Measurements from ENCODE around the gene RHD.
A peak's percentile ranks its signal among the peaks of the same experiment; 100 is the strongest.
"Not testable (repeated sequence)": the region's sequence is repeated elsewhere in the genome, so short reads cannot be mapped to it uniquely, and the experiment has no call there.

Gene RHD

DNA sequence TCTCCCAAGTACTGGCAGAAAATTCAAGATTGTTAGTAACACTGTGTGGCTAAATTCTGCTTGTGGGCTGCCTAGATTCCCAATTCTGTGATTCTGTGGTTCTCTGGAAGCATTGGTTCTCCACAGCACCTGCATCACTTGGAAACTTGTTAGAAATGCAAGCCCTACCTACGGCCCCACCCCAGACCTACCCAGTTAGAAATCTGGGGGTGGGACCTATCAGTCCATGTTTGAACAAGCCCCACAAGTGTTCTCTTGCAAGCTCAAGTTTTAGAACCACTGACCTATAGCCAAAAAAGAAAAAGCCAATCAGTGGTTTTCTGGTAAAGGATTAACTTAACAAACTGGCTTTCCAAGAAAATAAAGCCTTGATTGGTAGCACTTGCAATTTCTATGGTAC, 35.9 kb downstream of the RHD start:
- DNase-seq (ENCODE audit: low read depth); H3K4me3 ChIP-seq (ENCODE audit: control insufficient read depth, low read depth, low read length): not testable (repeated sequence)

DNA sequence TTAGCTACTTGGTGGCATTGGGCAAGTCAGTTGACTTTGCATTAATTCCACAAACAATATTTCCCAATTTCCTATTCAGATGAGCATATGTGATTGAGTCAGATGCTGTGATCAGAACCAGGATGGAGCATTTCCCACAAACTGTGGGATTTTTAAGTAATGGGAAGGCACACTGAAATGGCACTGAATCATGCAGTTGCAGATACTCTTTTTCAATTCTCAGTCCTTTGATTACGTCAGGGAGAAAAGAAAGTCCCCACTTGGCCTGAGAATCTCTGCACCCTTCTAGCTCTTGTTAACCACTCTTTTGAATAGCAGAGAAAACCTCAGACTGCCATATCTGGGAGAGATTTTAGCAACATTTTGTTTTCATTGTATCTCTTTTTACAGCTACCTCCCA, 36.8 kb downstream of the RHD start:
- peak; percentile 73 for DNase-seq (ENCODE audit: low read depth)
- not testable (repeated sequence) for H3K4me3 ChIP-seq (ENCODE audit: control insufficient read depth, low read depth, low read length)

- DNase-seq (ENCODE audit: low read depth); H3K4me3 ChIP-seq (ENCODE audit: control insufficient read depth, low read depth, low read length): not testable (repeated sequence)
Measured at GRCh38 chr1:25309486-25309885, 37.2 kb downstream of the RHD start.

DNA sequence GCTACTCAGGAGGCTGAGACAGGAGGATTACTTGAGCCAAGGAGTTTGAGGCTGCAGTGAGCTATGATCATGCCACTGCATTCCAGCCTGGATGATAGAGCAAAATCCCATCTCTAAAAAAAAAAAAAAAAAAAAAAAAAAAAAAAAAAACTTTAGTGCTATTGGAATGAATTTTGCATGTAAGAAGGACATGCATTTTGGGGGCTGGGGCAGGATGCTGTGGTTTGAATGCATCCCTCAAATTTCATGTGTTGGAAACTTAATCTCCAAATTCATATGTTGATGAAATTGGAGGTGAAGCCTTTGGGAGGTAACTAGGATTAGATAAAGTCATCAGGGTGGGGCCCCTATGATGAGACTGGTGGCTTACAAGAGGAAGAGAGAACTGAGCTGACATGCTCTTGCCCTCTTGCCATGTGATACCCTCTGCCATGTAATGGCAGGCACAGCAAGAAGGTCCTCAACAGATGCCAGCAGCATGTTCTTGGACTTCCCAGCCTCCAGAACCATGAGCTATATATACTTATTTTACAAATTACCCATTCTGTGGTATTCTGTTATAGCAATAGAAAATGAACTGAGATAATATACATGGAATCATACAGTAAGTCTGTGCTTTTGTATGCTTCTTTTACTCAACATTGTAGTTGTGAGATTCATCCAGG, 40.6 kb downstream of the RHD start:
- H3K4me3 ChIP-seq (ENCODE audit: control insufficient read depth, low read depth, low read length); DNase-seq (ENCODE audit: low read depth): not testable (repeated sequence)

GRCh38 chr1:25320314-25320938, 48.1 kb downstream of the RHD start:
- H3K4me3 ChIP-seq (ENCODE audit: control insufficient read depth, low read depth, low read length): not testable (repeated sequence)
- peak; percentile 79 for DNase-seq (ENCODE audit: low read depth)

DNA sequence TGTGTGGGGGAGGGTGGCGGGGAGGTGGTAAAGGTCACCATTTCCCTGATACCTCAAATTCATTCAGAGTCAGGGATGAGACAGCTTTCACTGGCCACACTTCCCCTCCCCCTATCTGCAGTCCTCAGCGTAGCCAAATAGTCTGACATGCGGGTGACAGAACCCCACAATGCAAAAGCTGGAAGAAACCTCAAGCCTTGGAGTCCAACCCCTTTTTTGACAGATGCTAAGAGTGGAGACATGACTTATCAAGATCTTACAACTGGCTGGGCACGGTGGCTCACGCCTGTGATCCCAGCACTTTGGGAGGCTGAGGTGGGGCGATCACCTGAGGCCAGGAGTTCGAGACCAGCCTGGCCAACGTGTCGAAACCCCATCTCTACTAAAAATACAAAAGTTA, 49.8 kb downstream of the RHD start:
- DNase-seq (ENCODE audit: low read depth): not testable (repeated sequence)

DNA sequence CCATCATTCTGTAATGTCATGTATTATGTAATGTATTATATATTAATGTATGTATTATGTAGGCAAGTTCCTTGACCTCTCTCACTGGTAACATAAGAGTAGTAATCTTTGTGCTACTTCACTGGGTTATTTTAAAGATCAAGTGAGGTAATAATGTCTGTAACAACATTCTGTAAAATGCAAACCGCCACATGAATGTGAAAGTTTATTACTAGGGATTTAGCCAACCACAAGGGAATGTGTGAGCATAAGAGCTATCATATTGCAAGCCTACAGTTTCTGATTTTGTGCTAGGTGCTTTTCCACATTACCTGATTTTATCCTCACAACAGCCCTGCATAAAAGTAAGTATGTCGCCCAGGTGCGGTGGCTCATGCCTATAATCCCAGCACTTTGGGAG, 52.1 kb downstream of the RHD start:
- H3K4me3 ChIP-seq (ENCODE audit: control insufficient read depth, low read depth, low read length); DNase-seq (ENCODE audit: low read depth): not testable (repeated sequence)

More for the DNA sequence above, 49.8 kb downstream of the RHD start:
- not testable (repeated sequence) for H3K4me3 ChIP-seq (ENCODE audit: control insufficient read depth, low read depth, low read length)

DNA sequence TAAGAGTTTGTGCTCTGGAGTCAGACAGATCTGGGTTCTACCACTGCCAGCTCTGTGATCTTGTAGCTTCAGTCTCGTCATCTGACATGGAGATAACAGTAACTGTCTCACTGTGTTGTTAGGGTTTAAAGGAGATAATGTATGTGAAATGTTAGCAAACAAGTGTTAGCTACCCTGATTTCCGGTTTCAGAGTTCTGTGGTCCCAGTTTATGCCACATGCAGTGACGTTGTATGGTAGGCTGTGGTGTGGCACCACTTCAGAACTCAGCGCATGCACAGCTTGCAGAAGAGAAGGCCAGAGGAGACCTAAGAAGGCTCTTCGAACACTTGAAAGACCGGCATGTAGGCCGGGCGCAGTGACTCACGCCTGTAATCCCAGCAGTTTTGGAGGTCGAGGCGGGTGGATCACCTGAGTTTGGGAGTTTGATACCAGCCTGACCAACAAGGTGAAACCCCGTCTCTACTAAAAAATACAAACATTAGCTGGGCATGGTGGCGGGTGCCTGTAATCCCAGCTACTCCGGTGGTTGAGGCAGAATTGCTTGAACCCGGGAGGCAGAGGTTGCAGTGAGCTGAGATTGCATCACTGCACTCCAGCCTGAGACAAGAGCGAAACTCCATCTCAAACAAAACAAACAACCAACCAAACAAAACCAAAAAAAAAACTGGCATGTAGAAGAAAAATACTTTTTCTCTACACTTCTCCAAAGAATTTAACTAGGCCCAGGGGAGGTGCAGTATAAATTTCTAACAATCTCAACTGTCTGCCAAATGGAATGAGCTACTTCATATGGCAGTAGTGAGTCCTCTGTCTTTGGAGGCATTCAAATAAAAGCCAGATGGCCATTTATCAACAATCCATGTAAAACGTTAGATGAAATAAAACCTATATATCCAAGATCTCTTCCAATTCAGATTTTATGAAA, 55.8 kb downstream of the RHD start:
- H3K4me3 ChIP-seq (ENCODE audit: control insufficient read depth, low read depth, low read length); DNase-seq (ENCODE audit: low read depth): not testable (repeated sequence)

DNA sequence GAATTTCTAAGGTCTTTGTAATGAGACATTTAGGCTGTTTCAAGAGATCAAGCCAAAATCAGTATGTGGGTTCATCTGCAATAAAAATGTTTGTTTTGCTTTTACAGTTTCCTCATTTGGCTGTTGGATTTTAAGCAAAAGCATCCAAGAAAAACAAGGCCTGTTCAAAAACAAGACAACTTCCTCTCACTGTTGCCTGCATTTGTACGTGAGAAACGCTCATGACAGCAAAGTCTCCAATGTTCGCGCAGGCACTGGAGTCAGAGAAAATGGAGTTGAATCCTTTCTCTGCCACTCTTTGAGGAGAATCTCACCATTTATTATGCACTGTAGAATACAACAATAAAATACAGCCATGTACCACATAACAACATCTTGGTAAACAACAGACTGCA, 56.5 kb downstream of the RHD start:
- DNase-seq (ENCODE audit: low read depth); H3K4me3 ChIP-seq (ENCODE audit: control insufficient read depth, low read depth, low read length): not testable (repeated sequence)

DNA sequence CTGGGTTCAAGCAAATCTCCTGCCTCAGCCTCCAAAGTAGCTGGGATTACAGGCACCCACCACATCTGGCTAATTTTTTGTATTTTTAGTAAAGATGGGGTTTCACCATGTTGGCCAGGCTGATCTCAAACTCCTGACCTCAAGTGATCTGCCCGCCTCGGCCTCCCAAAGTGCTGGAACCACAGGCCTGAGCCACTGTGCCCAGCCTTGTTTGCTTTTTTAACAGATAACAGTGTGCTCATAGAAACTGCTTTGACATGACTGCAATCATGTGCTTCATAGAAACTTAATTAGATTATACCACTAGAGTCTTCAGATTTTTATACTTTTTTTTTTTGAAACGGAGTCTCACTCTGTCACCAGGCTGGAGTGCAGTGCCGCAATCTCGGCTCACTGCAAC, 57.0 kb downstream of the RHD start:
- DNase-seq (ENCODE audit: low read depth); H3K4me3 ChIP-seq (ENCODE audit: control insufficient read depth, low read depth, low read length): not testable (repeated sequence)

DNA sequence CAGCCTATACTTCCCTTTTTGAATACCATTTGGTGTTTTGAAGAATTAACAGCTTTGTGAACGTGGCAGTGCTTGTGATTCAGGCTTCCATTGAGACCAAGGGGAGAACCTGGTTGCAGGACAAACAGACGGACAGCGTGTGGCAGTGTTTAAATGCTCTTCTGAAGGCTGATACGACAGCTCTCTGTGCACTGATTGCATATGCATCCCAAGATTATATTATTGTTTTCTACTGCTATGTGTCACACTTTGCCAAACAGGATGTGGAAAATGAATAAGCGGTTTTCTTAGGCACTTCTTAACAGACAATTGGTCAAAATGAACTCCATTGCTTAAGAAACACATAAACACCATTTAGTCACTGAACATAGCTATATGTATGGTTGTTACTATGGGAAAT, 57.6 kb downstream of the RHD start:
- DNase-seq (ENCODE audit: low read depth): not testable (repeated sequence)

DNA sequence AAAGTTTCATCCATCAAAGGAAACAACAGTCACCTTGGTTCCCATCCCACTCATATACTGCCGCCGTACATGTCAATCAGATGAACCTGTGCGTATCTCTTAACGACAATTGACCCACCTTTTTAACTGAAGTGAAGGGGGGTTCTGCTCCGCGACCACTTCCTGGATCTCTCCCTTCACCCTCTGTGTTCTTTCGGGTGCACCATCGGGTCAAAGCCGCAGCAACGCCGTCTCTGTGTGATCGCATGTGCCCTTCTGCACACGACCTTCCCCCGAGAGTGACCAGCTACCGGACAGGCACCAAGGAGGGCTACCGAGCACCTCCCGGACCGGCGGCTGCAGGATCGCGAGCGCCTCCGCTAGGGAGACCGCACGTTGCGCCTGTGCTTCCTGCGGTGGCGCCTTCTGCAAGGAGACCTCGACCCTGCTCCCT, 64.6 kb downstream of the RHD start:
- peak overlapping the region; percentile 68 for H3K4me3 ChIP-seq (ENCODE audit: control insufficient read depth, low read depth, low read length)
- TF ChIP-seq CTCF (IDR thresholded peaks at IDR 0.05; ENCODE audit: control insufficient read depth, insufficient read depth, low read depth, low read length, missing control alignments): peak; percentile 10
- DNase-seq (ENCODE audit: low read depth): not testable (repeated sequence)

More for the DNA sequence above, 57.6 kb downstream of the RHD start:
- not testable (repeated sequence) for H3K4me3 ChIP-seq (ENCODE audit: control insufficient read depth, low read depth, low read length)

GRCh38 chr1:25337483-25338187, 65.3 kb downstream of the RHD start:
- H3K4me3 ChIP-seq (ENCODE audit: control insufficient read depth, low read depth, low read length): peak overlapping the region; percentile 71
- not testable (repeated sequence) for DNase-seq (ENCODE audit: low read depth)

Measured in AG09309 (cell line).